ENCODE results near the gene RBMS3. TPM values are rescaled to one million over a fixed set of nuclear protein-coding genes. Genes with fewer than 3 reads are reported as not detected.

RBMS3 gene
- total and polyA plus RNA-seq, 3 donors from 2014 or later: 5.6 to 36.2 (median 19.7) TPM

GRCh38 chr3:29977360-29977759 is 696.5 kb downstream of the RBMS3 start:
- Histone ChIP-seq H3K4me3 (no peak overlapping the region), H3K4me1 (no peaks in the 10 kb centered on the region), H3K36me3 (ENCODE audit: low read depth, missing control alignments) (no peaks in the 10 kb centered on the region), H3K27ac (no peak overlapping the region), H3K27me3 (no peaks in the 10 kb centered on the region), H3K9me3 (no peaks in the 10 kb centered on the region)
- 38 to 54% methylated on average over 2 of the region's 2 CpGs for WGBS, 2 donors
- intact Hi-C loops (cut with DNase I; ENCODE audit: low total_unique reads): no loop called here
- DNase-seq: no peak
- TF ChIP-seq, protein P1, sequence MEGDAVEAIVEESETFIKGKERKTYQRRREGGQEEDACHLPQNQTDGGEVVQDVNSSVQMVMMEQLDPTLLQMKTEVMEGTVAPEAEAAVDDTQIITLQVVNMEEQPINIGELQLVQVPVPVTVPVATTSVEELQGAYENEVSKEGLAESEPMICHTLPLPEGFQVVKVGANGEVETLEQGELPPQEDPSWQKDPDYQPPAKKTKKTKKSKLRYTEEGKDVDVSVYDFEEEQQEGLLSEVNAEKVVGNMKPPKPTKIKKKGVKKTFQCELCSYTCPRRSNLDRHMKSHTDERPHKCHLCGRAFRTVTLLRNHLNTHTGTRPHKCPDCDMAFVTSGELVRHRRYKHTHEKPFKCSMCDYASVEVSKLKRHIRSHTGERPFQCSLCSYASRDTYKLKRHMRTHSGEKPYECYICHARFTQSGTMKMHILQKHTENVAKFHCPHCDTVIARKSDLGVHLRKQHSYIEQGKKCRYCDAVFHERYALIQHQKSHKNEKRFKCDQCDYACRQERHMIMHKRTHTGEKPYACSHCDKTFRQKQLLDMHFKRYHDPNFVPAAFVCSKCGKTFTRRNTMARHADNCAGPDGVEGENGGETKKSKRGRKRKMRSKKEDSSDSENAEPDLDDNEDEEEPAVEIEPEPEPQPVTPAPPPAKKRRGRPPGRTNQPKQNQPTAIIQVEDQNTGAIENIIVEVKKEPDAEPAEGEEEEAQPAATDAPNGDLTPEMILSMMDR (IDR thresholded peaks at IDR 0.05): no peak
- no peak for TF ChIP-seq POLR2A (IDR thresholded peaks at IDR 0.05)

- no peak overlapping the region for H3K27ac ChIP-seq
- no peaks in the 10 kb centered on the region for H3K36me3 ChIP-seq (ENCODE audit: low read depth, missing control alignments)
- no peaks in the 10 kb centered on the region for H3K9me3 ChIP-seq
- intact Hi-C loops (cut with DNase I; ENCODE audit: low total_unique reads): no loop called here
- no peaks in the 10 kb centered on the region for H3K27me3 ChIP-seq
- no peak overlapping the region for H3K4me3 ChIP-seq
- TF ChIP-seq, protein P1 (IDR thresholded peaks at IDR 0.05): no peak
- TF ChIP-seq POLR2A (IDR thresholded peaks at IDR 0.05): no peak
- DNase-seq: no peak
- no peaks in the 10 kb centered on the region for H3K4me1 ChIP-seq
These were observed 697.2 kb downstream of the RBMS3 start for GRCh38 chr3:29978036-29978435.

DNA sequence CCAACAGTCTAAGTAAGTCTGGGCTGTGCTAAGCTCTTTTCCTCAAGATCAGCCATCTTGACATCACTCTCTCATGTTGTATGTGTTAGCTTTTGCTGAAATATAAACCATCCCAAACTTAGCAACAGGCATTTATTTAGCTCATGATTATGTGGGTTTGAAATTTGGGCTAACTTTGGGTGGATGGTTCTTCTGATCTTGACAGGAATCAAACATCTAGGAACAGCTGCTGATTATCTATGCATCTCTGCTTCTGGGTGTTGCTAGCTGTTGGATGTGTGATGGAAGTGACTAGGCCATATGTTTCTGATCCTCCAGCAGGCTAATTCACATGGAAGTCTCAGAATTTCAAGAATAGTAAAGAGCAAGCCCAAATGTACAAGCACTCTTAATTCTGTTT is 710.3 kb downstream of the RBMS3 start:
- no peaks in the 10 kb centered on the region for H3K9me3 ChIP-seq
- H3K36me3 ChIP-seq (ENCODE audit: low read depth, missing control alignments): no peaks in the 10 kb centered on the region
- no peaks in the 10 kb centered on the region for H3K4me1 ChIP-seq
- DNase-seq: no peak
- no peak overlapping the region for H3K4me3 ChIP-seq
- intact Hi-C loops (cut with DNase I; ENCODE audit: low total_unique reads): no loop called here
- H3K27ac ChIP-seq: no peak overlapping the region
- TF ChIP-seq, protein P1 (IDR thresholded peaks at IDR 0.05): no peak
- TF ChIP-seq POLR2A (IDR thresholded peaks at IDR 0.05): no peak
- H3K27me3 ChIP-seq: no peaks in the 10 kb centered on the region

- H3K27ac ChIP-seq: no peak overlapping the region
- H3K4me3 ChIP-seq: no peak overlapping the region
- no peak for TF ChIP-seq POLR2A (IDR thresholded peaks at IDR 0.05)
- TF ChIP-seq, protein P1 (IDR thresholded peaks at IDR 0.05): no peak
- H3K27me3 ChIP-seq: no peaks in the 10 kb centered on the region
- intact Hi-C loops (cut with DNase I; ENCODE audit: low total_unique reads): no loop called here
- WGBS, 2 donors: 85 to 87% methylated on average over 1 of the region's 1 CpG
- DNase-seq: no peak
- H3K9me3 ChIP-seq: no peaks in the 10 kb centered on the region
- H3K4me1 ChIP-seq: no peaks in the 10 kb centered on the region
- H3K36me3 ChIP-seq (ENCODE audit: low read depth, missing control alignments): no peaks in the 10 kb centered on the region
These were observed 721.9 kb downstream of the RBMS3 start for GRCh38 chr3:30002797-30003196.

GRCh38 chr3:30003741-30004140 is 722.9 kb downstream of the RBMS3 start:
- Histone ChIP-seq H3K4me3 (no peak overlapping the region), H3K9me3 (no peaks in the 10 kb centered on the region), H3K27ac (no peak overlapping the region), H3K27me3 (no peaks in the 10 kb centered on the region), H3K4me1 (no peaks in the 10 kb centered on the region), H3K36me3 (ENCODE audit: low read depth, missing control alignments) (no peaks in the 10 kb centered on the region)
- intact Hi-C loops (cut with DNase I; ENCODE audit: low total_unique reads): no loop called here
- TF ChIP-seq POLR2A (IDR thresholded peaks at IDR 0.05): no peak
- TF ChIP-seq, protein P1 (IDR thresholded peaks at IDR 0.05): no peak
- WGBS, 2 donors: 44 to 50% methylated on average over 1 of the region's 1 CpG
- no peak for DNase-seq
